GM15510 (cell line): ENCODE measurements around the gene OLFML2A.

Source experiments
- POLR2A ChIP-seq: IDR thresholded peaks from 3 replicates; pipeline ENCODE4 v1.6.1; 2011; ENCODE audit warnings: borderline replicate concordance; ENCODE audit not compliant: insufficient read length; ENCODE audit errors: extremely low read depth

OLFML2A gene

GRCh38 chr9:124781967-124782660, 5.2 kb downstream of the OLFML2A start:
- TF ChIP-seq POLR2A = no peak

- TF ChIP-seq POLR2A = no peak
Observed at GRCh38 chr9:124782661-124783574, 6.0 kb downstream of the OLFML2A start.

- no peak for TF ChIP-seq POLR2A
Observed at GRCh38 chr9:124783830-124784229, 6.9 kb downstream of the OLFML2A start.

- no peak for TF ChIP-seq POLR2A
Observed at GRCh38 chr9:124784509-124784908, 7.6 kb downstream of the OLFML2A start.

- TF ChIP-seq POLR2A = no peak
Observed at GRCh38 chr9:124786881-124787573, 10.1 kb downstream of the OLFML2A start.

GRCh38 chr9:124788542-124789217, 11.7 kb downstream of the OLFML2A start:
- TF ChIP-seq POLR2A = no peak

- TF ChIP-seq POLR2A = no peak
Observed at GRCh38 chr9:124789531-124789930, 12.6 kb downstream of the OLFML2A start.

GRCh38 chr9:124790301-124790700, 13.4 kb downstream of the OLFML2A start:
- no peak for TF ChIP-seq POLR2A

GRCh38 chr9:124790801-124791505, 14.0 kb downstream of the OLFML2A start:
- TF ChIP-seq POLR2A = no peak

- TF ChIP-seq POLR2A = no peak
Observed at GRCh38 chr9:124792257-124793014, 15.5 kb downstream of the OLFML2A start.

- no peak for TF ChIP-seq POLR2A
Observed at GRCh38 chr9:124793015-124793541, 16.1 kb downstream of the OLFML2A start.

GRCh38 chr9:124794902-124795491, 18.1 kb downstream of the OLFML2A start:
- TF ChIP-seq POLR2A = no peak

- TF ChIP-seq POLR2A = no peak
Observed at GRCh38 chr9:124795881-124796431, 19.0 kb downstream of the OLFML2A start.
